ENCODE results near the gene FXN.
A peak's percentile ranks its signal among the peaks of the same experiment; 100 is the strongest.

The FXN gene

GRCh38 chr9:69060766-69061165 lies 25.2 kb downstream of the FXN start:
- intact Hi-C loops (cut with DNase I) = no loop called here

GRCh38 chr9:69062195-69062594 lies 26.6 kb downstream of the FXN start:
- DNase-seq = peak in 1 of 10 donors; percentile 56
- intact Hi-C loops (cut with DNase I) = no loop called here

More at GRCh38 chr9:69060766-69061165, 25.2 kb downstream of the FXN start:
- peak in 1 of 10 donors; percentile 53 for DNase-seq

- no peak for DNase-seq
- intact Hi-C loops (cut with DNase I) = no loop called here
Observed at GRCh38 chr9:69063839-69064238, 28.3 kb downstream of the FXN start.

DNA sequence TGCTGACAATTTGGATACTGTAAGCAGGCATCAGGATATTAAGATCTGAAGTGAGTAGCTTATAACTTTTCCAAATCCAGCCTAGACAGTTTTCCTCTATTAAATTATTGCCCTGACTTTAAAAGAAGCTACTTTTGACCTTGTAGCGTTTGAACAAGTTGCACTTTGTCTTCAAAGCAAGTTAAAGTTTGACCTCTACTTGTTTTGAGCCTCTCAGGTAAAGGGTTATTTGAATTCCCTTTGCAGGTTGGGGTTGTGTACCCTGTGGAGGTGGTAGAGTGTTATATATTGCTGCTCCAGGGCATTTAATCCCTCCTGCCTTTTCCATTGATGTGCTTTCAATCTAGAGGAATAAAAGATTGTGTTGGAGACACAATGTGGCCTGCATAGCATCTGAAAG lies 30.1 kb downstream of the FXN start:
- no peak for DNase-seq
- intact Hi-C loops (cut with DNase I) = no loop called here

DNA sequence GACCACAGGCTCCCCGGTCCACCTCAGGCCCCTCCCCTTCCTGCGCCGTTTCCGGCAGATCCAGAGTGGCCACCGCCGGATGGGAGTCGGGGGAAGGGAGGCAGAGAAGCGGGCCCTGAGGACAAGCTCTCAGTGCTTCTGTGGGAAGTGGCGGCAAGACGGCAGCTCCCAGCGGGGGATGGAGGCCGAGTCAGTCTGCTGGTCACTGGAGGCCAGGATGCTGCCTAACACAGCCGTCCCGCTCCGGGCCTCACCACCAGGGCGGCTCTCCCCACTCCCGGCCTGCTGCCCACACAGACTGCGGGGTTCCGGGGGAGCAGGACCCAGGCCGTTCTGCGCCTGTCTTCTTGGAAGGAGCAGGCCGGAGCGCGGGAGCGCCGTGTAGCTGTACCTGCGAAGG lies 31.4 kb downstream of the FXN start:
- DNase-seq = peak in 2 of 10 donors; percentile 73 to 80
- intact Hi-C loops (cut with DNase I) = no loop called here

DNA sequence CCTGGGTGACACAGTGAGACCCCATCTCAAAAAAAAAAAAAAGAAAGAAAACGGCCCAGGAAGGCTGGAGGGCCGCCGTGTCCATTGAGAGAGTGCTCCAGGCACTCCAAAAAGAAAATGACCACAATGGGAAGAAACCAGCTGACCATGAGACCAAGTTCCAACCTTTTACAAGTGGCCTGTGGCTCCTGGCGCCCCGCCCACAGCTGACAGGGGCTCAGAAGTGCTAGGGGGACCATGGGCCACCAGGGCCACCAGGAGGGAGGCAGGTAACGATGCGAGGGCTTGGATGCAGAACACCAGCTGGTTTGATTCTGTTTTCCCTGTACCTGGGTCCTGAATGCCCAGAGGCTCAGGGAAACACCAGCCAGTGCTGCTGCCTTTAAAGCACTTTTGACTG lies 34.6 kb downstream of the FXN start:
- intact Hi-C loops (cut with DNase I) = no loop called here
- DNase-seq = peak in 1 of 10 donors; percentile 76

DNA sequence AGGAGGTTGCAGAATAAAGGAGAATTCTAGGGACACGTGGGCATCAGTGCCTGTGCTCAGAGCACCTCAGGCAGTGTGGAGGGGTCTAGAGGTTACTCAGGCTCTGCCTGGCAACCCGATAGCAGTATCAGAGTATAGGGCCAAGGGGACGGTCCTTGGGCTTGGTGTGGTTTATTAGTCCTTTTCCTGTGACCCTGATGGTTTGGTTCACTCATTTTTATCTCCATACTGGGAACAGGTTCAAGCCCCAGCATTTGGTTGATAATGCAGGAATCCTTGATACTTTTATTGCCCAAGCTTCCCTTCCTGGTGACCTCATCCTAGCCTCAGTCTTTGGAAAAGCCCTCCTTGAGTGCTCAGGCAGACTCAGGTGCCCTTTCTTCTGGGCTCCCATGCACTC lies 35.5 kb downstream of the FXN start:
- intact Hi-C loops (cut with DNase I) = no loop called here

GRCh38 chr9:69073103-69073502 lies 37.6 kb downstream of the FXN start:
- intact Hi-C loops (cut with DNase I) = no loop called here
- no peak for DNase-seq

More for the DNA sequence above, 35.5 kb downstream of the FXN start:
- peak in 1 of 10 donors; percentile 57 for DNase-seq

- DNase-seq = no peak
- intact Hi-C loops (cut with DNase I) = no loop called here
Observed at GRCh38 chr9:69074801-69075200, 39.2 kb downstream of the FXN start.

- no peak for DNase-seq
- intact Hi-C loops (cut with DNase I) = no loop called here
Observed at GRCh38 chr9:69076550-69076949, 41.0 kb downstream of the FXN start.

- intact Hi-C loops (cut with DNase I) = no loop called here
- no peak for DNase-seq
Observed at GRCh38 chr9:69078069-69078468, 42.5 kb downstream of the FXN start.

GRCh38 chr9:69078581-69078980 lies 43.0 kb downstream of the FXN start:
- intact Hi-C loops (cut with DNase I) = no loop called here
- peak in 1 of 10 donors; percentile 26 for DNase-seq

DNA sequence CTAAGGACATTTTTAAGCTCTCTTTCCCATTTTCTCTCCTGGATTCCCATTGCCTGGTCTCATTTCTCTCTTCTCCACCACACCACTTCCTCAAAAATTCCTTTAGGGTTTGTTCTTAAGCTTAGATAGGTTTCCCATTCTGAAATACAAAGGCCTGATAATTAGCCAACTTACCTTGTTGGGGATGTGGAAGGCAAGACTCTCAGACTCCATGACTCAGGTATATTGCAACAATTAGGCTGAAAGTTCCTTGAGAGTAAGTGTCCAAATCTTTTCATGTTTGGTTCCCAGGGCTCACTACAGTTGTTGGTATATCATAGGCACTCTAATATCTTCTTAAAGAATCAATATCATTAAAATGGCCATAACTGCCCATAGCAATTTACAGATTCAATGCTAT lies 43.6 kb downstream of the FXN start:
- intact Hi-C loops (cut with DNase I) = no loop called here
- no peak for DNase-seq

DNA sequence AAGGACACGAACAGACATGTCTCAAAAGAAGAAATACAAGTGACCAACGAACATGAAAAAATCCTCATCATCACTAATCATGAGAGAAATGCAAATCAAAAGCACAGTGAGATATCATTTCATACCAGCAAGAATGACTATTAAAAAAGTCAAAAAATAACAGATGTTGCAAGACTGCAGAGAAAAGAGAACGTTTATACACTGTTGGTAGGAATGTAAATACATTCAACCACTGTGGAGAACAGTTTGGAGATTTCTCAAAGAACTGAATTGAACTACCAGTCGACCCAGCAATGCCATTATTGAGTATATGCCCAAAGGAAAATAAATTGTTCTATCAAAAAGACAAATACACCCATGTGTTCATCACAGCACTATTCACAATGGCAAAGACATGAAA lies 45.7 kb downstream of the FXN start:
- DNase-seq = no peak
- intact Hi-C loops (cut with DNase I) = no loop called here

DNA sequence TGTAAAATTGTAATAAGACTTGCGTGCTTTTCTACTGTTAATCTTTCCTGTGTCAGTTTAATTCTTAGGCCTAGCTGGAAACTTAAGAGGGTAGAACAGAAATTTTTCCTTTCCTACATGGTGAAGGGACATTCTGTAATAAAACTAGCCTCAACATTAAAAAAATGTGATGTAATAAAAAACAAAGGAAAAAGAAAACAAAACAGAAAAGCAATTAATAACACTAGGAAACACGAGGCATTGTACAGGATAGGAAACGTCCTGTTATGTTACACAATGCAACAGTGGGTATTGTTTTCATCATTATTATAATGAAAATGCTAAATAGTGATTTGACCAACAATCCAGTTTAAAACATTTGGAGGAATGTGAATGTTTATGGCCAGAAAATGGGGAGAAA lies 47.8 kb downstream of the FXN start:
- DNase-seq = no peak

DNA sequence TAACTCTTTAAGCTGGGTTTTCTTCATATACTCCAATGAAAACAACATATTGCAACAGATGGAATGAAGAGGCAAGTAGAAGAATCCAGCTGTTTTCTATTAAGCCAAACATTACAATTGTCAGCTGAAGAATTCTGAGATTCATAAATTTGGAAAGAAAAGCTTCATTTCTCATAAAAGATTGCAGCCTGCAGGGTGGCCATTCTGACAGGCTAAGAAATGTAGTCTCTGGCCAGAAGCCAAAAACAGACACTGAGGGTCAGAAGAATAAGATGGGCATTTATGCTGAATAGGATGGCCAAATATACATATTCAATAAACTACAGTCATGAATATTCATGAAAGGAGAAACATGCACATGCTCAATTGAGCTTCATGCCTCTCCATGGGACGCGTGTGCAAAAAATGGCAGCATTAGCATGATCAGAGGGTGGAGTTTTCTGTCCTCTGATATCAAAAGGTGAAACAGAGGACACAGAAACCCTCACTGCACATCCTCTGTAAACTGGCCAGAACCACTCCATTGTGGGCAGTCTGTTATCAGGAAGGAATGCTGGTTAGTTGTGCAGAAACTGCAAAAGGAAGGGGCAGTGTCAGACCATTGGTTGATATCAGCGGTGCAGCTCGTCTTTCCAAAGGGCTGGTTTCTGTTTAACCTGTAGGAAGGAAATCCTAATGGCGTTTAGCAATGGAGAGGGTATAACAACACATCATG lies 50.2 kb downstream of the FXN start:
- DNase-seq = no peak
- intact Hi-C loops (cut with DNase I) = no loop called here

More for the DNA sequence above, 47.8 kb downstream of the FXN start:
- intact Hi-C loops (cut with DNase I) = no loop called here

DNA sequence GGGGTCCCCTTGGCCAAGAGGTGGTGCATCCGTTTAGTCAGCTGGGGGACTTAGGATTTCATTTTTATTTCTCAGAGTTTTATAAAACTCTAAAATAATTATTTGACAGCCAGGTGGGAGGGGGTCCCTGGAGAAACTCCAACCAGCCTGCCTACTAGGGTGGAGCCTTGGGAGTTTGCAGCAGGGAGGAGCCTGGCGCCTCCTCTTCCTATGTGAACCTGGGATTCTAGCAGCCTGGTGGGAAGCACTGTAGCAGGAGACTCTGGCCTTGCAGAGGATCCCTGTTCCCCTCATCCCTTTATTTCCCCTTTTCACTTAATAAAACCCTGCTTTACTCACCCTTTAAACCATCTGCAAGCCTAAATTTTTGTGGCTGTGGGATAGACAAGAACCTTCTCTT lies 50.8 kb downstream of the FXN start:
- intact Hi-C loops (cut with DNase I) = no loop called here

DNA sequence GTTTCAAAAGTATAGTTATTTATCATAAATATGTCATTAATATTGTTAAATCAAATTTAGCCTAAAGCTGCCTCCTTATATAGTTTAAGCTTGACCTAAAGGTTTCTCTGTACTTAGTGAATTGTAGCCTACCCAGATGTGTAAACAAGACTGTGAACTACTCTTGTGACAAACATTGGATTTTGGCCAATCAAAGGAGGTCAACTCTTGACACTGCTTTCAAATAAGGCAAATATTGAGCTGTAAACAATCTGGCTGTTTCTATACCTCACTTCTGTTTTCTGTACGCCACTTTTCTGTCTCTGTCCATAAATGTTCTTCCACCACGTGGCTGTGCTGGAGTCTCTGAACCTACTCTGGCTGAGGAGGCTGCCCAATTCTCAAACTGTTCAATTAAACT lies 51.2 kb downstream of the FXN start:
- no peak for DNase-seq
- intact Hi-C loops (cut with DNase I) = no loop called here

More for the DNA sequence above, 50.8 kb downstream of the FXN start:
- no peak for DNase-seq

DNA sequence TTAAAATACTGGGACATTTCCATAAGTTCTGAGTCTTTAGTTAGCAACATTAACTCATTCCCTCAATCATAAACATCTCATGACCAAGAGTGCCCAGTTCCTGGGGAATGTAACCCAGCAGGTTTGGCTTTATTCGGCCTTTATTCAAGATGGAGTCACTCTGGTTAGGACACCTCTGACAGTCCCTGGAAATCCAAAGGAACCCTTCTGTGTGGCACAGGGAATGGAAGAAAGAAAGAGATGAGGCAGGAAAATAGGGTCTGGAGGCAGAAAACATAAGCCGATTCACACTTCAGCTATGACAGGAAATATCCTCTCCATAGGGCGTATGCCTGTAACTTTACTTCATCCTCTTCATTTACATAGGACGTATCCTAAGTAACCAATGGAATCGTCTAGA lies 53.5 kb downstream of the FXN start:
- intact Hi-C loops (cut with DNase I) = no loop called here
- no peak for DNase-seq

DNA sequence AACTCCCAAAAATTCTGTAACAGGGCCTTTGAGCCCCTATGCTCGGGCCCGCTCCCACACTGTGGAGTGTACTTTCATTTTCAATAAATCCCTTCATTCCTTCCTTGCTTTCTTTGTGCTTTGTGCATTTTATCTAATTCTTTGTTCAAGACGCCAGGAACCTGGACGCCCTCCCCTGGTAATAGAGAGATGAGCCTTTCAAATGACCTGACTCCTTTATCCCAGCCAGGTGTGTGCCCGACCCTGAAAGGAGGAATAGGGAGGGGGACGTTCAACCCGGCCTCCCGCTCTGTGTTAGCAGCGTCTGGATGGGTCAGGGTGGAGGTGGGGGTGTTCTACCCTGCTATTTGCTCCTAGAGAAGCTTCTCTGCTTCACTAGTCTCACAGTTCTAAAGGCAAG lies 53.9 kb downstream of the FXN start:
- intact Hi-C loops (cut with DNase I) = no loop called here
- no peak for DNase-seq

- DNase-seq = no peak
- intact Hi-C loops (cut with DNase I) = no loop called here
Observed at GRCh38 chr9:69090140-69090750, 54.7 kb downstream of the FXN start.

- intact Hi-C loops (cut with DNase I) = no loop called here
- no peak for DNase-seq
Observed at GRCh38 chr9:69090946-69091345, 55.4 kb downstream of the FXN start.
